GM12865 (cell line): ENCODE data around the gene PTPN12.
A peak's percentile ranks its signal among the peaks of the same experiment; 100 is the strongest.

Experiments
- DNase-seq: peaks from one replicate; pipeline ENCODE4 v3.0.0; 2010; ENCODE audit warnings: low read depth
- H3K4me3 ChIP-seq: 2 replicates; pipeline ENCODE4 v1.5.1; 2011; ENCODE audit warnings: mild to moderate bottlenecking, low read depth, low read length, control low read depth
- CTCF ChIP-seq: IDR thresholded peaks from 2 replicates; pipeline ENCODE4 v1.5.1; 2011; ENCODE audit warnings: low read length, control low read depth, low read depth, inconsistent platforms; ENCODE audit not compliant: insufficient read depth; ENCODE audit errors: missing control alignments

PTPN12 gene

DNA sequence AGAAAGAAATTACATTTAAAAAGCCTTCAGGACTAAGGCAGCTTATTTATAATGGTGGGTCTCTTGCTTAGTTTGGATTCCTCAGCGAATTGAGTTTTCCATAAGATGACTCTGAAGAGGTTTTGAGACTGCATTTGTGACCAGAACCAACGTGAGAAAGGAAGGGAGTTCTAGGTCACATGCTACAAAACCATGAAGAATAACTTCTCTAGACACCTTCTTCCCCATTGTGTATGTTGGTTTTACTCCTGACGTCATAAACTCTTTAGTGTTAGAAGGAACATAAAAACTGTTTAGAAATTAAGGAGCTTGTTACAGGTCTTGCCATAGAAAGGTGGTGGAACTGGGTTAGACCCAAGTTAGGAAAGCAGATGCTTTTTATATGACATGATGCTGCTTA is 11.1 kb downstream of the PTPN12 start:
- TF ChIP-seq CTCF = no peak
- no peak overlapping the region for H3K4me3 ChIP-seq
- DNase-seq = no peak

DNA sequence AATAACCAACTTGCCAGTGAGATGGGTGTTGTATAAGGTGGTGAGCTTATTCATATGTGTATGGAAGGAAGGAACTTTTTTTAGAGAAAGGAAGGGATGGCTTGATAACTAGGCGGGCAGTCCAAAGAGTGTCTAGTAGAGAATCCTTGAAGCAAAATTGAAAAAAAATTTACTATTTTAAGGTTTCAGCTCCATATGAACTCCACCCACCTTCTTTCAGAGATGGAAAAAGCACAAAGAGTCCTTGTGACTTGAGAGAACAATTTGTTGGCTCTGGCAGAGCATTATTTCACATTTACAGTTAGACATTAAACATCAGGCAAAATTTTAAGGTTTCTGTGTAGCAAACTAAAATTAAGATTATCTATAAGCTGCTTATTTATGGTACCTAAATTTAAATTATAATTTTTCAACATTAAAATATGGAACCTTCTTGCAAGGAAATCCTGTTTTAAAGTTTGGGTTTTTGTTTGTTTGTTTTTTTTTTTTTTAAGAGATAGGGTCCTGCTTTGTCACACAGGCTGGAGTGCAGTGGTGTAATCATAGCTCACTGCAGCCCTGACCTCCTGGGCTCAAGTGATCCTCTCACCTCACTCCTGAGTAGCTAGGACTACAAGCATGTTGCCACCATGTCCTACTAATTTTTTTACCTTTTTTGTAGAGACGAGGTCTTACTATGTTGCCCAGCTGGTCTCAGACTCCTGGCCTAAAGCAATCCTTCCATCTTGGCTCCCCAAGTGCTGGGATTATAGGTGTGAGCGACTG is 12.2 kb downstream of the PTPN12 start:
- no peak for DNase-seq
- no peak for TF ChIP-seq CTCF
- H3K4me3 ChIP-seq = no peak overlapping the region

DNA sequence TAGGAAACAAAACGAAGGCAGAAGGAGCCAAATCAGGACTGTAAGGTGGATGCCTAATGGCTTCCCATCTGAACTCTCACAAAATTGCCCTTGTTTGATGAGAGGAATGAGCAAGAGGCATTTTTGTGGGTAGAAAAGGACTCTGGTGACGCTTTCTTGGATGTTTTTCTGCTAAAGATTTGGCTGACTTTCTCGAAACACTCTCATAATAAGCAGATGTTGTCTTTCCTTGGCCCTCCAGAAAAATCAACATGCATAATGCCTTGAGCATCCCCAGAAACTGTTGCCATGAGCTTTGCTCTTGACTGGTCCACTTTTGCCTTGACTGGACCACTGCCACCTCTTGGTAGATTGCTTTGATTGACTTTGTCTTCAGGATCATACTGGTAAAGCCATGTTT is 13.5 kb downstream of the PTPN12 start:
- H3K4me3 ChIP-seq = no peak overlapping the region
- no peak for TF ChIP-seq CTCF
- DNase-seq = no peak

DNA sequence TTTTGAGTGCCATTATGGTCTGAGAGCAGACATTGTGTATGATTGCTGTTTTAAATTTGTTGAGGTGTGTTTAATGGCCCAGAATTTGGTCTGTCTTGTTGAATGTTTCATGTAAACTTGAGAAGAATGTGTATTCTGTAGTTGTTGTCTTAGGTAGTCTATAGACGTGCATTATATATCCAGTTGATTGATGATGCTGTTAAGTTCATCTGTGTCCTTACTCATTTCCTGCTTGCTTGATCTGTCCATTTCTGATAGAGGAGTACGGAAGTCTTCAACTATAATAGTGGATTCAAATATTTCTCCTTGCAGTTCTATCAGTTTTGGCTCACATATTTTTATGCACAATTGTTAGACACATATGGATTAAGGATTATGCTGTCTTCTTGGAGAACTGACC is 16.0 kb downstream of the PTPN12 start:
- no peak for DNase-seq
- no peak overlapping the region for H3K4me3 ChIP-seq
- no peak for TF ChIP-seq CTCF

GRCh38 chr7:77558284-77558967 is 21.3 kb downstream of the PTPN12 start:
- H3K4me3 ChIP-seq = no peak overlapping the region
- no peak for DNase-seq
- no peak for TF ChIP-seq CTCF

DNA sequence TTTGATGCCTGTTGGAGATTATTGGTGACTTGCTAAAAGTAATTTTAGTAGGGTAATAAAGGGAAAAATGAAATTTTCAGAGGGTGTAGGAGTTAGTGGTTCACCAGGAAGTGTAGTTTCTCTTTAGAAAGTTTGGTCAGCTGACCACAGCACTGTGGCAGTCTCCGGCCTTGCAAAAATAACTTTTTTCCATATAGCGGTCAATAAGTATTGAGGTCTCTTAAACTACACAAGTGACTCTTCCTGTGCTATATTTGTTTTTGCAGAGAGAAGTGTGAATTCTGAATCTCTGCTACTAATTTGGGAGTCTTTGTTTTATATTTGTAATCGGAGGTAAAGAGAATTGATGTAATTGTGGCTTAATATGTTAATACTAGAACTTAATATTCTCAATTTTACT is 24.3 kb downstream of the PTPN12 start:
- DNase-seq = peak; percentile 51
- no peak overlapping the region for H3K4me3 ChIP-seq
- no peak for TF ChIP-seq CTCF

GRCh38 chr7:77563275-77563674 is 26.2 kb downstream of the PTPN12 start:
- no peak for DNase-seq
- no peak overlapping the region for H3K4me3 ChIP-seq
- no peak for TF ChIP-seq CTCF
